ENCODE measurements around the gene CDK17.

The CDK17 gene

GRCh38 chr12:96293093-96293492 lies 107.1 kb downstream of the CDK17 start:
- H3K36me3 ChIP-seq (ENCODE audit: control insufficient read depth, insufficient read depth, low read length): peaks cover 19% of the 10 kb centered on the region
- peaks cover 3% of the 10 kb centered on the region; the same call in 1 of the 2 replicates for H3K4me1 ChIP-seq (ENCODE audit: control insufficient read depth, insufficient read depth, low read length)
- H3K4me3 ChIP-seq (ENCODE audit: low read depth, low read length): no peak overlapping the region
- H3K9ac ChIP-seq (ENCODE audit: low read depth, low read length): no peak overlapping the region
- no peak overlapping the region for H3K27ac ChIP-seq (ENCODE audit: low read depth, low read length)
- no peaks in the 10 kb centered on the region for H3K27me3 ChIP-seq (ENCODE audit: control insufficient read depth, insufficient read depth, low read length)
- H3K9me3 ChIP-seq (ENCODE audit: control insufficient read depth, insufficient read depth, low read length): no peaks in the 10 kb centered on the region

GRCh38 chr12:96289067-96289466 lies 111.2 kb downstream of the CDK17 start:
- peaks cover 3% of the 10 kb centered on the region; the same call in 1 of the 2 replicates for H3K4me1 ChIP-seq (ENCODE audit: control insufficient read depth, insufficient read depth, low read length)
- no peaks in the 10 kb centered on the region for H3K27me3 ChIP-seq (ENCODE audit: control insufficient read depth, insufficient read depth, low read length)
- H3K36me3 ChIP-seq (ENCODE audit: control insufficient read depth, insufficient read depth, low read length): peaks cover 33% of the 10 kb centered on the region
- H3K9ac ChIP-seq (ENCODE audit: low read depth, low read length): no peak overlapping the region
- H3K9me3 ChIP-seq (ENCODE audit: control insufficient read depth, insufficient read depth, low read length): no peaks in the 10 kb centered on the region
- H3K27ac ChIP-seq (ENCODE audit: low read depth, low read length): no peak overlapping the region
- H3K4me3 ChIP-seq (ENCODE audit: low read depth, low read length): no peak overlapping the region

GRCh38 chr12:96285158-96285557 lies 115.1 kb downstream of the CDK17 start:
- no peak overlapping the region for H3K4me3 ChIP-seq (ENCODE audit: low read depth, low read length)
- H3K9me3 ChIP-seq (ENCODE audit: control insufficient read depth, insufficient read depth, low read length): no peaks in the 10 kb centered on the region
- H3K27me3 ChIP-seq (ENCODE audit: control insufficient read depth, insufficient read depth, low read length): no peaks in the 10 kb centered on the region
- no peak overlapping the region for H3K27ac ChIP-seq (ENCODE audit: low read depth, low read length)
- H3K4me1 ChIP-seq (ENCODE audit: control insufficient read depth, insufficient read depth, low read length): peaks cover 3% of the 10 kb centered on the region; the same call in 1 of the 2 replicates
- peaks cover 59% of the 10 kb centered on the region for H3K36me3 ChIP-seq (ENCODE audit: control insufficient read depth, insufficient read depth, low read length)
- no peak overlapping the region for H3K9ac ChIP-seq (ENCODE audit: low read depth, low read length)

GRCh38 chr12:96274331-96274730 lies 125.9 kb downstream of the CDK17 start:
- Histone ChIP-seq H3K27ac (ENCODE audit: low read depth, low read length) (no peak overlapping the region), H3K9ac (ENCODE audit: low read depth, low read length) (no peak overlapping the region), H3K4me1 (ENCODE audit: control insufficient read depth, insufficient read depth, low read length) (no peaks in the 10 kb centered on the region), H3K36me3 (ENCODE audit: control insufficient read depth, insufficient read depth, low read length) (peaks cover 28% of the 10 kb centered on the region), H3K9me3 (ENCODE audit: control insufficient read depth, insufficient read depth, low read length) (no peaks in the 10 kb centered on the region), H3K27me3 (ENCODE audit: control insufficient read depth, insufficient read depth, low read length) (no peaks in the 10 kb centered on the region), H3K4me3 (ENCODE audit: low read depth, low read length) (no peak overlapping the region)

- Histone ChIP-seq H3K27me3 (ENCODE audit: control insufficient read depth, insufficient read depth, low read length) (no peaks in the 10 kb centered on the region), H3K9ac (ENCODE audit: low read depth, low read length) (no peak overlapping the region), H3K9me3 (ENCODE audit: control insufficient read depth, insufficient read depth, low read length) (no peaks in the 10 kb centered on the region), H3K4me1 (ENCODE audit: control insufficient read depth, insufficient read depth, low read length) (no peaks in the 10 kb centered on the region), H3K4me3 (ENCODE audit: low read depth, low read length) (no peak overlapping the region), H3K27ac (ENCODE audit: low read depth, low read length) (no peak overlapping the region), H3K36me3 (ENCODE audit: control insufficient read depth, insufficient read depth, low read length) (peaks cover 16% of the 10 kb centered on the region)
These were observed 128.6 kb downstream of the CDK17 start for GRCh38 chr12:96271469-96272199.

GRCh38 chr12:96266238-96266637 lies 134.0 kb downstream of the CDK17 start:
- H3K9me3 ChIP-seq (ENCODE audit: control insufficient read depth, insufficient read depth, low read length): no peaks in the 10 kb centered on the region
- H3K27ac ChIP-seq (ENCODE audit: low read depth, low read length): no peak overlapping the region
- H3K36me3 ChIP-seq (ENCODE audit: control insufficient read depth, insufficient read depth, low read length): peaks cover 2% of the 10 kb centered on the region
- no peak overlapping the region for H3K4me3 ChIP-seq (ENCODE audit: low read depth, low read length)
- H3K27me3 ChIP-seq (ENCODE audit: control insufficient read depth, insufficient read depth, low read length): no peaks in the 10 kb centered on the region
- H3K9ac ChIP-seq (ENCODE audit: low read depth, low read length): no peak overlapping the region
- H3K4me1 ChIP-seq (ENCODE audit: control insufficient read depth, insufficient read depth, low read length): no peaks in the 10 kb centered on the region

GRCh38 chr12:96265836-96266235 lies 134.4 kb downstream of the CDK17 start:
- no peak overlapping the region for H3K27ac ChIP-seq (ENCODE audit: low read depth, low read length)

GRCh38 chr12:96265400-96265799 lies 134.8 kb downstream of the CDK17 start:
- Histone ChIP-seq H3K36me3 (ENCODE audit: control insufficient read depth, insufficient read depth, low read length) (peaks cover 8% of the 10 kb centered on the region), H3K27ac (ENCODE audit: low read depth, low read length) (no peak overlapping the region), H3K27me3 (ENCODE audit: control insufficient read depth, insufficient read depth, low read length) (no peaks in the 10 kb centered on the region), H3K9me3 (ENCODE audit: control insufficient read depth, insufficient read depth, low read length) (no peaks in the 10 kb centered on the region), H3K4me3 (ENCODE audit: low read depth, low read length) (no peak overlapping the region), H3K9ac (ENCODE audit: low read depth, low read length) (no peak overlapping the region), H3K4me1 (ENCODE audit: control insufficient read depth, insufficient read depth, low read length) (no peaks in the 10 kb centered on the region)

More at GRCh38 chr12:96265836-96266235, 134.4 kb downstream of the CDK17 start:
- no peaks in the 10 kb centered on the region for H3K27me3 ChIP-seq (ENCODE audit: control insufficient read depth, insufficient read depth, low read length)
- no peak overlapping the region for H3K4me3 ChIP-seq (ENCODE audit: low read depth, low read length)
- no peak overlapping the region for H3K9ac ChIP-seq (ENCODE audit: low read depth, low read length)
- H3K9me3 ChIP-seq (ENCODE audit: control insufficient read depth, insufficient read depth, low read length): no peaks in the 10 kb centered on the region
- no peaks in the 10 kb centered on the region for H3K4me1 ChIP-seq (ENCODE audit: control insufficient read depth, insufficient read depth, low read length)
- peaks cover 4% of the 10 kb centered on the region for H3K36me3 ChIP-seq (ENCODE audit: control insufficient read depth, insufficient read depth, low read length)

GRCh38 chr12:96263449-96263902 lies 136.8 kb downstream of the CDK17 start:
- no peak overlapping the region for H3K9ac ChIP-seq (ENCODE audit: low read depth, low read length)
- no peaks in the 10 kb centered on the region for H3K9me3 ChIP-seq (ENCODE audit: control insufficient read depth, insufficient read depth, low read length)
- H3K27ac ChIP-seq (ENCODE audit: low read depth, low read length): no peak overlapping the region
- H3K4me1 ChIP-seq (ENCODE audit: control insufficient read depth, insufficient read depth, low read length): peaks cover 6% of the 10 kb centered on the region; the same call in 1 of the 2 replicates
- no peak overlapping the region for H3K4me3 ChIP-seq (ENCODE audit: low read depth, low read length)
- H3K36me3 ChIP-seq (ENCODE audit: control insufficient read depth, insufficient read depth, low read length): peaks cover 9% of the 10 kb centered on the region; the same call in 1 of the 2 replicates
- no peaks in the 10 kb centered on the region for H3K27me3 ChIP-seq (ENCODE audit: control insufficient read depth, insufficient read depth, low read length)

- Histone ChIP-seq H3K4me1 (ENCODE audit: control insufficient read depth, insufficient read depth, low read length) (peaks cover 17% of the 10 kb centered on the region), H3K27ac (ENCODE audit: low read depth, low read length) (no peak overlapping the region), H3K4me3 (ENCODE audit: low read depth, low read length) (no peak overlapping the region), H3K27me3 (ENCODE audit: control insufficient read depth, insufficient read depth, low read length) (no peaks in the 10 kb centered on the region), H3K9me3 (ENCODE audit: control insufficient read depth, insufficient read depth, low read length) (no peaks in the 10 kb centered on the region), H3K36me3 (ENCODE audit: control insufficient read depth, insufficient read depth, low read length) (peaks cover 9% of the 10 kb centered on the region; the same call in 1 of the 2 replicates), H3K9ac (ENCODE audit: low read depth, low read length) (no peak overlapping the region)
These were observed 138.7 kb downstream of the CDK17 start for GRCh38 chr12:96261557-96261956.

- Histone ChIP-seq H3K9me3 (ENCODE audit: control insufficient read depth, insufficient read depth, low read length) (no peaks in the 10 kb centered on the region), H3K4me3 (ENCODE audit: low read depth, low read length) (no peak overlapping the region), H3K27ac (ENCODE audit: low read depth, low read length) (no peak overlapping the region), H3K36me3 (ENCODE audit: control insufficient read depth, insufficient read depth, low read length) (peaks cover 9% of the 10 kb centered on the region; the same call in 1 of the 2 replicates), H3K27me3 (ENCODE audit: control insufficient read depth, insufficient read depth, low read length) (no peaks in the 10 kb centered on the region), H3K9ac (ENCODE audit: low read depth, low read length) (no peak overlapping the region), H3K4me1 (ENCODE audit: control insufficient read depth, insufficient read depth, low read length) (peaks cover 17% of the 10 kb centered on the region)
These were observed 139.6 kb downstream of the CDK17 start for GRCh38 chr12:96260644-96261043.

Data from HUES48 (cell line).